Measurements from ENCODE around the gene PPP1R15B.

DNA sequence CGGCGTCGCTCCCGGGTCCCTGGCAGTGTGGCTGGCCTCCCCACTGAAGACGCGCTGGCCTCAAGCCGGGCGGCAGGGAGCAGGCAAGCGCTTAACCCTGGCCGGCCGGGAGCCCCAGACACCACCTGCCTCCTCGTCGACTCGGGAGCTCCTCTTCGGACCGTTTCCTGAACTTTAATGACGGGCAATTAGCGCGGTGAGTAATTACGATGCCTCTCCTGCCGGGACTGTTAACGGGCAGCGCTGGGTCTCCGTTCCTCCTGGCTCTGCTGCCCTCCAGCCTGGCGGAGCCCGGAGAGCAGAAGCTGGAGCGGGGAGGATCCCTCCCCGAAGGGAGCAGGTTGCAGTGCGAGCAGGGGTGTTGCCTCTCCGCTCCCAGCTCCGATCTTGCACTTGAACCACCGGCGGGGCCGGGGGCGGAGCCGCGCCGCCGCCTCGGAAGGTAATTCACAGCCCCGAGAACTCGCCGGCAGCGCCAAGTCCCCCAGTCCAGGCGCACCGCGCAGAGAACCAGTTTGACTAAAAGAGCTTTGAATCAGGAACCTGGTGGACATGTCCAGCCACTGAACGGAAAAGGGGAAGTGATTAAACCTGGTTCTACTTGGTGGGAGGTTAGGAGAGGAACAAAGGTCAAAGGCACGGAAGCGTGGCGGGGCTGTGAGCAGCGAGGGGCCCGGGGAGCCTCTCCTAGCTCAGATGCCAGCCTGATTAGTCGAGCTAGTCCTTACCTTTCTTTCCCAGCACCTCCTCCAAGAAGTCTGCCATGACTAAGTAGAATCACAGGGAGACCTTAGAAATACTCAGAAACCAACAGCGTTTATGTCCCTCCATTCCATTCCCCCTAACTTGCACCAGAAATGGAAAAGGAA lies 33.6 kb downstream of the PPP1R15B start:
- TF ChIP-seq, protein P1, sequence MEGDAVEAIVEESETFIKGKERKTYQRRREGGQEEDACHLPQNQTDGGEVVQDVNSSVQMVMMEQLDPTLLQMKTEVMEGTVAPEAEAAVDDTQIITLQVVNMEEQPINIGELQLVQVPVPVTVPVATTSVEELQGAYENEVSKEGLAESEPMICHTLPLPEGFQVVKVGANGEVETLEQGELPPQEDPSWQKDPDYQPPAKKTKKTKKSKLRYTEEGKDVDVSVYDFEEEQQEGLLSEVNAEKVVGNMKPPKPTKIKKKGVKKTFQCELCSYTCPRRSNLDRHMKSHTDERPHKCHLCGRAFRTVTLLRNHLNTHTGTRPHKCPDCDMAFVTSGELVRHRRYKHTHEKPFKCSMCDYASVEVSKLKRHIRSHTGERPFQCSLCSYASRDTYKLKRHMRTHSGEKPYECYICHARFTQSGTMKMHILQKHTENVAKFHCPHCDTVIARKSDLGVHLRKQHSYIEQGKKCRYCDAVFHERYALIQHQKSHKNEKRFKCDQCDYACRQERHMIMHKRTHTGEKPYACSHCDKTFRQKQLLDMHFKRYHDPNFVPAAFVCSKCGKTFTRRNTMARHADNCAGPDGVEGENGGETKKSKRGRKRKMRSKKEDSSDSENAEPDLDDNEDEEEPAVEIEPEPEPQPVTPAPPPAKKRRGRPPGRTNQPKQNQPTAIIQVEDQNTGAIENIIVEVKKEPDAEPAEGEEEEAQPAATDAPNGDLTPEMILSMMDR (conservative IDR thresholded peaks at IDR 0.05; ENCODE audit: low read depth, low read length): no peak
- TF ChIP-seq MAZ (IDR thresholded peaks at IDR 0.05; ENCODE audit: borderline replicate concordance, low read depth, low read length): no peak
- TF ChIP-seq, protein P2, sequence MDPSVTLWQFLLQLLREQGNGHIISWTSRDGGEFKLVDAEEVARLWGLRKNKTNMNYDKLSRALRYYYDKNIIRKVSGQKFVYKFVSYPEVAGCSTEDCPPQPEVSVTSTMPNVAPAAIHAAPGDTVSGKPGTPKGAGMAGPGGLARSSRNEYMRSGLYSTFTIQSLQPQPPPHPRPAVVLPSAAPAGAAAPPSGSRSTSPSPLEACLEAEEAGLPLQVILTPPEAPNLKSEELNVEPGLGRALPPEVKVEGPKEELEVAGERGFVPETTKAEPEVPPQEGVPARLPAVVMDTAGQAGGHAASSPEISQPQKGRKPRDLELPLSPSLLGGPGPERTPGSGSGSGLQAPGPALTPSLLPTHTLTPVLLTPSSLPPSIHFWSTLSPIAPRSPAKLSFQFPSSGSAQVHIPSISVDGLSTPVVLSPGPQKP (IDR thresholded peaks at IDR 0.05; ENCODE audit: borderline replicate concordance, low read depth, low read length): no peak
- TF ChIP-seq CEBPB (IDR thresholded peaks at IDR 0.05; ENCODE audit: low read depth, low read length): no peak
- no peak for TF ChIP-seq POLR2A (IDR thresholded peaks at IDR 0.05; ENCODE audit: low read depth, low read length)
- TF ChIP-seq RFX5 (IDR thresholded peaks at IDR 0.05; ENCODE audit: low read depth, low read length): no peak
- TF ChIP-seq, protein P3, sequence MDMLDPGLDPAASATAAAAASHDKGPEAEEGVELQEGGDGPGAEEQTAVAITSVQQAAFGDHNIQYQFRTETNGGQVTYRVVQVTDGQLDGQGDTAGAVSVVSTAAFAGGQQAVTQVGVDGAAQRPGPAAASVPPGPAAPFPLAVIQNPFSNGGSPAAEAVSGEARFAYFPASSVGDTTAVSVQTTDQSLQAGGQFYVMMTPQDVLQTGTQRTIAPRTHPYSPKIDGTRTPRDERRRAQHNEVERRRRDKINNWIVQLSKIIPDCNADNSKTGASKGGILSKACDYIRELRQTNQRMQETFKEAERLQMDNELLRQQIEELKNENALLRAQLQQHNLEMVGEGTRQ (IDR thresholded peaks at IDR 0.05; ENCODE audit: low read depth, low read length): no peak
- TF ChIP-seq RAD21 (IDR thresholded peaks at IDR 0.05; ENCODE audit: low read length): no peak
- TF ChIP-seq MAFK (IDR thresholded peaks at IDR 0.05; ENCODE audit: low read depth, low read length): no peak
- TF ChIP-seq RCOR1 (IDR thresholded peaks at IDR 0.05; ENCODE audit: insufficient replicate concordance, low read length): no peak
- no peak for TF ChIP-seq MXI1 (IDR thresholded peaks at IDR 0.05; ENCODE audit: borderline replicate concordance, low read depth, low read length)
- TF ChIP-seq BHLHE40 (IDR thresholded peaks at IDR 0.05; ENCODE audit: low read depth, low read length): no peak
- TF ChIP-seq SMC3 (IDR thresholded peaks at IDR 0.05; ENCODE audit: low read depth, low read length): no peak
- TF ChIP-seq CHD1 (IDR thresholded peaks at IDR 0.05; ENCODE audit: low read depth, low read length): no peak
